Panc1 (cell line): ENCODE measurements around the gene RANBP17. TPM values are rescaled to one million over a fixed set of nuclear protein-coding genes. Genes with fewer than 3 reads are reported as not detected.

Experiments
- ATAC-seq: fragments of 200-7000 bp; cut with Tn5 transposase; 2 replicates; pipeline ENCODE4 v1.9.1; 2020; ENCODE audit warnings: mild to moderate bottlenecking, moderate library complexity
- BruUV-seq: library from RNA; stranded (reverse); fragments of 400-500 nt; replicated peaks from 2 replicates; lab custom pipeline; 2021; lab: Mats Ljungman, UMichigan
- CTCF ChIA-PET: fragments of 300-600 bp; sonication (Branson Sonifier 250); formaldehyde crosslinking; loops from one replicate; lab custom pipeline; 2022; ENCODE audit warnings: antibody characterized with exemption; lab: Charles Lee
- POLR2A ChIA-PET: fragments of 300-600 bp; sonication (Branson Sonifier 250); formaldehyde crosslinking; loops from one replicate; lab custom pipeline; 2022; ENCODE audit warnings: antibody characterized with exemption; lab: Charles Lee
- DNase-seq: peaks from one replicate; pipeline ENCODE4 v3.0.0-alpha.2; 2010; ENCODE audit warnings: low read depth, low spot score
- H3K27ac ChIP-seq: 2 replicates; pipeline ENCODE4 v1.5.1; 2011; ENCODE audit warnings: mild to moderate bottlenecking, low read length, inconsistent platforms
- H3K27me3 ChIP-seq: fragments of 200-500 bp; sonication (Bioruptor generic); 2 replicates; pipeline ENCODE4 v1.6.0; 2014; ENCODE audit warnings: low read length, inconsistent platforms; ENCODE audit not compliant: control insufficient read depth, insufficient read depth
- H3K36me3 ChIP-seq: fragments of 200-500 bp; sonication (Bioruptor generic); 2 replicates; pipeline ENCODE4 v1.5.1; 2014; ENCODE audit warnings: inconsistent platforms, mild to moderate bottlenecking, low read length, moderate library complexity; ENCODE audit not compliant: control insufficient read depth, insufficient read depth
- H3K4me1 ChIP-seq: 2 replicates; pipeline ENCODE4 v1.5.1; 2011; ENCODE audit warnings: inconsistent platforms, mild to moderate bottlenecking, low read length, moderate library complexity; ENCODE audit not compliant: control insufficient read depth, insufficient read depth
- H3K4me3 ChIP-seq, 2 experiments: 2 replicates each; pipeline ENCODE4 v1.5.1; 2011 to 2012; ENCODE audit warnings: low read depth in 2 of 2, low read length in 2 of 2, mild to moderate bottlenecking in 2 of 2, inconsistent platforms in 1 of 2, moderate library complexity in 1 of 2
- H3K9me3 ChIP-seq: fragments of 200-500 bp; sonication (Bioruptor generic); 2 replicates; pipeline ENCODE4 v1.5.1; 2014; ENCODE audit warnings: low read depth, mild to moderate bottlenecking, inconsistent platforms, low read length, moderate library complexity; ENCODE audit not compliant: control insufficient read depth, insufficient read depth
- CTCF ChIP-seq: fragments of 450-650 bp; IDR thresholded peaks from 2 replicates; pipeline ENCODE4 v1.5.1; 2017; ENCODE audit warnings: mild to moderate bottlenecking
- POLR2AphosphoS5 ChIP-seq: IDR thresholded peaks from 2 replicates; pipeline ENCODE4 v1.6.1; 2012; ENCODE audit warnings: mild to moderate bottlenecking, low read depth, low read length, moderate library complexity
- SIN3A ChIP-seq: IDR thresholded peaks from 2 replicates; pipeline ENCODE4 v1.6.1; 2012; ENCODE audit warnings: low read depth, mild to moderate bottlenecking, low read length, moderate library complexity, borderline replicate concordance; ENCODE audit not compliant: insufficient read depth
- TCF7L2 ChIP-seq: IDR thresholded peaks from 2 replicates; pipeline ENCODE4 v1.6.1; 2011; ENCODE audit warnings: mild to moderate bottlenecking, low read depth, low read length, inconsistent platforms
- in situ Hi-C: cut with HindIII; loops from 2 replicates; pipeline ENCODE4 v1.10.0; 2016; ENCODE audit warnings: low sequenced_read_pairs, low pct_unique_long_range_greater_than_20kb
- intact Hi-C: fragments of 100-400 bp; cut with micrococcal nuclease; formaldehyde crosslinking; loops from one replicate; pipeline ENCODE4 v1.10.0; 2022; ENCODE audit not compliant: unreplicated experiment
- total RNA-seq: library from RNA; stranded (reverse); gene quantifications from one replicate; pipeline ENCODE4 v1.2.1, GENCODE V29; 2021; ENCODE audit not compliant: unreplicated experiment
- TF ChIP-seq, protein P1 (sequence below), 2 experiments: IDR thresholded peaks; 2 replicates each; pipeline ENCODE4 v1.6.1; 2011 to 2012; ENCODE audit warnings: low read depth in 2 of 2, control low read depth in 1 of 2, low read length in 1 of 2, mild to moderate bottlenecking in 1 of 2, moderate library complexity in 1 of 2; ENCODE audit not compliant: insufficient read depth in 1 of 2

Gene RANBP17
- total RNA-seq, 1 experiment from 2014 or later = not detected

DNA sequence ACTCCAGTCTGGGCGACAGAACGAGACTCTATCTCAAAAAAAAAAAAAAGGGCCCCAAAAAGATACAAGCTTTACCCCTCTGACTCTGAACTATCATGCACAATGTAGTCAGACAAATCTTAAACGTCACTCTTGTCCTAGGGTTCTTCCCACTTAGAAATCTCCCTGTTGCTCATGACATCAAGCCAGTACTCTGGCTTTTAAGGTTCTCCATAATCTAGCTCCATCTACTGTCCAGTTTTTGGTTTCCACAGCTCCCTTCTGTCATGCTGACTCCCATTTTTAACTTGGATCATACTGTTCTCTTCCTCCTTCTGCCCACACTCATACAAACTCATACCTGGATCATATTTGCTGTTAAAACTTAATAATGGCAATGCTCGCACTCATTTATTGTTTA lies 290.6 kb downstream of the RANBP17 start:
- no TSS peak for BruUV-seq
- TF ChIP-seq POLR2AphosphoS5 (no peak), CTCF (peak; percentile 45)
- no peak for DNase-seq
- in situ Hi-C loops (no loop called here), intact Hi-C loops (loop anchor here (10.0 kb wide), 1 partner anchor 168 kb away; no protein-coding TSS in a partner anchor)
- no peaks in the 10 kb centered on the region for H3K9me3 ChIP-seq
- no peaks in the 10 kb centered on the region; the same call in none of the 2 replicates for H3K27me3 ChIP-seq
- CTCF ChIA-PET = interaction anchor here (0.6 kb wide), 1 partner anchor 60 kb away, joined by 3 read pairs; no protein-coding TSS in a partner anchor
- ATAC-seq = peak; percentile 80
- no peaks in the 10 kb centered on the region for H3K4me1 ChIP-seq
- H3K36me3 ChIP-seq = no peaks in the 10 kb centered on the region
- no peak overlapping the region for H3K4me3 ChIP-seq
- no peak overlapping the region for H3K27ac ChIP-seq
- POLR2A ChIA-PET = no interaction called here

GRCh38 chr5:171155621-171156020 lies 293.8 kb downstream of the RANBP17 start:
- no peak overlapping the region for H3K4me3 ChIP-seq
- BruUV-seq = no TSS peak
- no peaks in the 10 kb centered on the region; the same call in none of the 2 replicates for H3K27me3 ChIP-seq
- ChIA-PET POLR2A (no interaction called here), CTCF (no interaction called here)
- no peaks in the 10 kb centered on the region for H3K36me3 ChIP-seq
- intact Hi-C loops (loop anchor here (10.0 kb wide), 1 partner anchor 171 kb away; no protein-coding TSS in a partner anchor), in situ Hi-C loops (no loop called here)
- H3K4me1 ChIP-seq = no peaks in the 10 kb centered on the region
- ATAC-seq (no peak), DNase-seq (no peak)
- H3K9me3 ChIP-seq = no peaks in the 10 kb centered on the region
- no peak overlapping the region for H3K27ac ChIP-seq
- no peak for TF ChIP-seq SIN3A
- TF ChIP-seq CTCF = no peak
- TF ChIP-seq TCF7L2 = no peak
- TF ChIP-seq, protein P1, sequence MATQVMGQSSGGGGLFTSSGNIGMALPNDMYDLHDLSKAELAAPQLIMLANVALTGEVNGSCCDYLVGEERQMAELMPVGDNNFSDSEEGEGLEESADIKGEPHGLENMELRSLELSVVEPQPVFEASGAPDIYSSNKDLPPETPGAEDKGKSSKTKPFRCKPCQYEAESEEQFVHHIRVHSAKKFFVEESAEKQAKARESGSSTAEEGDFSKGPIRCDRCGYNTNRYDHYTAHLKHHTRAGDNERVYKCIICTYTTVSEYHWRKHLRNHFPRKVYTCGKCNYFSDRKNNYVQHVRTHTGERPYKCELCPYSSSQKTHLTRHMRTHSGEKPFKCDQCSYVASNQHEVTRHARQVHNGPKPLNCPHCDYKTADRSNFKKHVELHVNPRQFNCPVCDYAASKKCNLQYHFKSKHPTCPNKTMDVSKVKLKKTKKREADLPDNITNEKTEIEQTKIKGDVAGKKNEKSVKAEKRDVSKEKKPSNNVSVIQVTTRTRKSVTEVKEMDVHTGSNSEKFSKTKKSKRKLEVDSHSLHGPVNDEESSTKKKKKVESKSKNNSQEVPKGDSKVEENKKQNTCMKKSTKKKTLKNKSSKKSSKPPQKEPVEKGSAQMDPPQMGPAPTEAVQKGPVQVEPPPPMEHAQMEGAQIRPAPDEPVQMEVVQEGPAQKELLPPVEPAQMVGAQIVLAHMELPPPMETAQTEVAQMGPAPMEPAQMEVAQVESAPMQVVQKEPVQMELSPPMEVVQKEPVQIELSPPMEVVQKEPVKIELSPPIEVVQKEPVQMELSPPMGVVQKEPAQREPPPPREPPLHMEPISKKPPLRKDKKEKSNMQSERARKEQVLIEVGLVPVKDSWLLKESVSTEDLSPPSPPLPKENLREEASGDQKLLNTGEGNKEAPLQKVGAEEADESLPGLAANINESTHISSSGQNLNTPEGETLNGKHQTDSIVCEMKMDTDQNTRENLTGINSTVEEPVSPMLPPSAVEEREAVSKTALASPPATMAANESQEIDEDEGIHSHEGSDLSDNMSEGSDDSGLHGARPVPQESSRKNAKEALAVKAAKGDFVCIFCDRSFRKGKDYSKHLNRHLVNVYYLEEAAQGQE (IDR thresholded peaks at IDR 0.05; ENCODE audit: insufficient read depth in 1 of 2, low read depth in 2 of 2, low read length in 1 of 2) = no peak
- TF ChIP-seq POLR2AphosphoS5 = no peak
